Fibroblast of skin of abdomen (primary cell): Measurements from ENCODE around the gene FATE1. TPM values are rescaled to one million over a fixed set of nuclear protein-coding genes. Genes with fewer than 3 reads are reported as not detected.

Experiments used
- DNase-seq: peaks from one replicate; pipeline ENCODE4 v3.0.0-alpha.2; 2013
- polyA plus RNA-seq, 2 experiments: library from polyadenylated mRNA; unstranded; fragments of 120-200 nt; gene quantifications; one replicate each; pipeline ENCODE4 v1.2.1, GENCODE V29; 2013; ENCODE audit not compliant: insufficient read length in 2 of 2

Gene FATE1, protein sequence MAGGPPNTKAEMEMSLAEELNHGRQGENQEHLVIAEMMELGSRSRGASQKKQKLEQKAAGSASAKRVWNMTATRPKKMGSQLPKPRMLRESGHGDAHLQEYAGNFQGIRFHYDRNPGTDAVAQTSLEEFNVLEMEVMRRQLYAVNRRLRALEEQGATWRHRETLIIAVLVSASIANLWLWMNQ
- polyA plus RNA-seq (2013, experiment 1 of 2; ENCODE audit: insufficient read length) = not detected
- polyA plus RNA-seq (2013, experiment 2 of 2; ENCODE audit: insufficient read length) = not detected

DNA sequence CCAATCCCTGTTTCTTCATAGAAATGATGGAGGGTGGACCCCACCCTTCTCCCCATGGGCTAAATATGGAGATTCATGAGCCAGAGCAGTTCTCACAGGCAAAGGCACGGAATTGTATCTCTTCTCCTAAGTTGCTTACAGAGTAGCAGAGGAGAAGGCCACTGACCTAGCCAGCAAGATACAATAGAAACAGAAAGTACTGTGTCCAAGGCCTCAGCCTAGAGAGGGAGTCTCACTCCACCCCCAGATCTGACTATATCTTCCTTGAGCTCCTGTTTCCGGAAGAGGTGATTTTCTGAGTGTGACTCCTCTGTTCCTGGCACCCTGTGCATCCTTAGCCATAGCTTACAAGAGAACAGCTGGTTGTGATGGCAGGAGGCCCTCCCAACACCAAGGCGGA is at the start of gene FATE1:
Gene FATE1, plus strand, starts transcription at position 284 of the 400 bp plus-strand sequence. Its CDS starts 85 bp downstream, at position 369.
- no peak for DNase-seq

DNA sequence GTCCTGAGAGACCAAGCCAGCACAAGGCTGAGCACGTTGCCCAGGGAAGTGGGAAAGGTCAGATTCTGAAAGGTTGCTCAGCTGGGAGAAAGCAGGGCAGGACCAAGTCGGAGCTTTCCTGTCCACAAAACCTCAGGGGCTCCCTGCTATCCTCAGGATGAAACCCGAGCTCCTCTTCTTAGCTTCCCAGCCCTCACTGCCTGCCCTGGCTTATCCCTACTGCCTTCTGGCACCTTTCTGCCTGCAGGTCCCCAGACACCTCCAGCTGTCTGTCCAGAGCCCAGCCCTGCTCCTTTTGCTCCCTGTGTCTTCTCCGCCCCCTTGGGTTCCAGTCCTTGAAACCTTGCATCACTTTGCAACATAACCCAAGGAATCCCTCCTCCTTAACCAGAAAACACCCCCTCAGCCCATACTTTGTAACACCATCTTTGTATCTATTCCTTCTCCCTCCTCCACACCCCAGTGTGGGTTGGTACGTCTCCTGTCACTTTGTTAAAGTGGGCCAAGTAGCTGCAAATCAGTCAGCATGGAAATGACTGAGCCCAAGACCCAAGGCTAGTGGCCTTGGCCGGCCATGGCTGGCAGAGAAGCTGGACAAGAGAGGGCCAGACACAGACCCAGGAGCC is 40.6 kb upstream of the FATE1 start:
- no peak for DNase-seq

DNA sequence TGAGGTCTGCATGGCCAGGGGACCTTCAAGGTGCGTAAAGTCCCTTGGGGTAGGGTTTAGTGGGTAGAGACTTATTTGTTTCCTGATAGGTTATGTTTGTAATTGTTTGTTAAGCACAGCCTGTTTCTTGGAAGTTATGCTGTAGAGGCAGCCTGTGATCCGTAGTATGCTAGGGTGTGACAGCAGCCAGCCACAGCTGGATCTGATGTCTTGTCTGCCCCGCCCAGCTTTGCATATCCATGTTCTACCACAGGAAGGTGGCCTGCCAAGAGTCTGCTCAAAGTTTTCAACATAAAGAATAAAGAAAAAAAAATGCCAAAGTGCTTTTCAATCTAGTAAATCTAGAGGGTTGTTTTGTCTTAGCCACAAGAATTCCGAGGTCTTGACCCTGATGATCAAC is 39.6 kb upstream of the FATE1 start:
- no peak for DNase-seq

DNA sequence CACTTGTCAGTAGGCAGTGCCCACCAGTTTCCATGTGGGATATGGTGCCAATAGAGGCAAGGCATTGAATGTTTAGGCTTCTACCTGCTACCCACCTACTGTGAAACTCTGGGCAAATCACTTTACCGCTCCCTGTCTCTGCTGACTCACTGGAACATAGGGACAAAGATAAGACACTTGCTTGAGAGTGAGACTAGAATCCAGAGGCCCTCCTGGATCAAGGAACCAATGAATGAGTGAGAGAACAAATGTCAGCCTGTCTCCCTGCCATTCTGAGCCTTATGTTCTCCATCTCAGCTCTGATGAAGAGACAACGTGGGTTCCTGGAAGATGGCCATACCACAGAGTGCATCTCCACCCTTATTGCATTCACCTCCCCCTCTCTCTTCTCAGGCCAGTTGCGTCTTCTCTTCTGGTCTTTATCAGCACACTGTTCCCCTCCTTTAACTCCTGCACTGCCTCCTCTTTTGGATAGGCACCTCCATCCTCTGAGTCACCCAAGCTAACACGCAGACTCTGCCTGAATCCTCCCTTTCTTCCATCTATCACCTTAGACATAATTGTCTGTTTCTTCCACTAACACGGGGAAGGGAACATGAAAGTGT is 35.9 kb upstream of the FATE1 start:
- no peak for DNase-seq

DNA sequence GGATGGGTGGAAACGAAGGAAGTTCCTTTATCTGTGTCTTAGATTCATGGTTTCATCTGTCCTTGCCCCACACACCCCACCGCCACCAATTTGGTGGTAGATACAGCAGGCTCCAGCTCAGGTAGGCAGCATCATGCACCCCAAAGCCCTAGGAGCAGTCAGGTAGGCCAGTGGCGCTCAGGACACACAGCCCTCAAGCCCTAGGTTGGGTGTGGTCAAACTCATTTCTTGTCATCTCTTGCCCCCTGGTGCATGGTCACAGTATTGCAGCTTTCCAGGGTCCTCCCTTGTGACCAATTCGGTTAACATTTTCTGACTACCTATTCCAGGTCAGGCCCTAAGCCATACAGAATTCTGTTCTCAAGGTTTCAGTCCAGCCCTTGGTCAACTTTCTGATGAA is 35.0 kb upstream of the FATE1 start:
- no peak for DNase-seq

DNA sequence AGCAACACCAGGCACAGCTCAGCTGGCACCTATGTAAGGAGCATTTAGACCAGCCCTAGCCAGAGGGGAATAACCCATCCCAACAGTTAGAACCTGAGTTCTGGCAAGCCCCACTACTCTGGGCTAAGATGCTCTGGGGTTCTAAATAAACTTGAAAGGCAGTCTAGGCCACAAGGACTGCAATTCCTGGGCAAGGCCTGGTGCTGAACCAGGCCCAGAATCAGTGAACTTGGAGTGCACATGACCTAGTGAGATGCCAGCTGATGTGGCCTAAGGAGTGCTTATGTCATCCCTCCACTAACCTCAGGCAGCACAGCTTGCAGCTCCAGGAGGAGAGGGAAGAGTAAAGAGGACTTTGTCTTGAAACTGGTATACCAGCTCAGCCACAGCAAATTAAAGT is 28.2 kb upstream of the FATE1 start:
- DNase-seq = no peak

DNA sequence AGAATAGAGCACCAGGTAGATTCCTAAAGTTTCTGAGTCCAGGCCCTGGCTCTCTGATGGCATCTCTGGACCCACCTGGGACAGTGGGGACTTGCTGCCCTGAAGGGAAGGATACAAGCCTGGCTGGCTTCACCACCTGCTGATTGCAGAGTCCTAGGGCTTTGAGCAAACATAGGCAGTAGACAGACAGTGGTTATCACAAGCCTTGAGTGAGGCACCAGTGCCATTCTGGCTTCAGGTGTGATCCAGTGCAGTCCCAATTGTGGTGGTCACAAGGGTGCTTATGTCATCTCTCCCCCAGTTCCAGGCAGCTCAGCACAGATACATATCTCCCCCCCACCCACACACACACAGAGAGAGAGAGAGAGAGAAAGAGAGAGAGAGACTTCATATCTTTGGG is 27.1 kb upstream of the FATE1 start:
- no peak for DNase-seq

DNA sequence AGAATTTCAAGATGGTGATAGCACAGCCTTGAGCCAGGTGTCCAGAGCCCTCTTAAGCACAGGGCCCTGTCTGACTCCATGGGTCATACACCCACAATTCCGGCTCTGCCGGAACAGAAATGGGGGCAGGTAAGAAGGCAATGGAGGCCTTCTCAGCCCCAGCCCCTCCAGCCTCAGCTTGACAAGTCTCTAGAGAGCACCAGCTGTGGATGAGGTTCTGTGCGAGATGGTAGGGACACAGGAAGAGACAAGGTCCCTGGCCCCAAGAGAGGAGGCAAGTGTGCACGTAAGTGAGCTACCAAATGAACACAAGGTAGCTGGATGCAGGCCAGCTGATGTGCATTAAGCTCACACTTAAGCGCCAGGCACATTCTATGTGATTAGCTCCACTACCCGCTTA is 23.0 kb upstream of the FATE1 start:
- DNase-seq = no peak

DNA sequence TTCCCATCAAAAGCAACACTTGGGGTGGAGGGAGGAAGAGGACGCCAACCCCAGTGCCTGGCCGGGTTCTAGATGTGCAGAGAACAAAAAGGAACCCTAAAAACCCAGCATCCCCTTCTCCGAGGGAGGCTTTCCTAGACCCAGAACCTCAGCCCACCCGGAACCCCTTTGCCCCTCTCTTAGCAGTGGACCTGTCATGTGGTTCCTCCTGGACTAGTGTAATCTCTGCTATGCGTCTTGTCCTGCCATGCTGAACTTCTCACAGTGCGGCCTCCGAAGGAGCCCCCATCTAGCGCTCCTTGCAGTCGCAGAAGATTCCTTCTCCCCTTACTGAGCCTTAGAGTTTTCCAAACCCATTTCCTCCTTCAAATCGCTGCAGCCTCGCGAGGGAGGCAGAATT is 21.7 kb upstream of the FATE1 start:
- no peak for DNase-seq

DNA sequence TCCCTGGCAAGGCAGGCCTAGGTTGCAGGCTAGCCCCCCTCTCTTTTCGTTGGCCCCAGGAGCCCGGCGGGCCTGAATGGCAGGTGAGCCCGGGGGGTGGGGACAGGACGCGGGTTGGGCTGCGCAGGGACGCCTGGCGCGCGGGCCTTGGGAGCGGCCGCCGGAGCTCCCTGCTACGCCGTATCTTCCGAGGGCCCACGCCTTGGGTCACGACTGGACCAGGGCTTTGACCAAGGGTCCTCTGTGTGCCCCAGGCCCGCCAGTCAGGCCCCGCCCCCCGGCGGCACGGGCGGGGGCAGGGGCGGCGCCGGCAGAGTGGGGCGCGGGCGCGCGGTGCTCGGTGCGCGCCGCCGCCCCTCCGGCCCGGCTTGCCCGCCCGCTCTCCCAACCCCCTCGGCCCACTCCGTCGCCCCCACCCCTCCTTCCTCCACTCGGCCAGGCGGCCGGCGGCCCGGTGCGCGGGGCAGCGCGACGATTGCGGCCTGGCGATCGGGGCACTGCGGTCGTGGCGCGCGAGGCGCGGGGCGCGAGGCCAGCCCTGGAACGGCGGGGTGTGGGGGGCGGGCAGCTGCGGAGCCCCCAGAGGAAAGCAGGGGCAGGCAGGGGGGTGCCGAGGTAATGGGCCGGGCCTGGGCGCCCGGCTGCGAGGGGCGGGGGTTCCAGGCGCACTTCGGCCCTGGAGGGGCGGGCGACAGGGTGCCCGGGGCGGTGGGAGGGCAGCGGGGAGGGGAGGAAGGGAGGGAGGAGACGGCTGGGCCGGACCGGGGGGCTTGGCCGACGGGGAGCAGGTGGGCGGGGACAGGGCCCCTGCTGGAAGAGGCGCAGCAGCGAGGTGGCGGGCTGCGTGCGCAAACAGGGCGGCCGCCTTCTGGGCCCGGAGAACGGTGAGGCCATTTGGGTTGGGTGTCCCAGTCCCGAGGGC is 20.9 kb upstream of the FATE1 start, which contains the start of gene PRRG3:
Gene PRRG3, plus strand, starts transcription at position 798 of the 922 bp plus-strand sequence. CDS start 3,357 bp downstream, outside the sequence.
- DNase-seq = no peak

DNA sequence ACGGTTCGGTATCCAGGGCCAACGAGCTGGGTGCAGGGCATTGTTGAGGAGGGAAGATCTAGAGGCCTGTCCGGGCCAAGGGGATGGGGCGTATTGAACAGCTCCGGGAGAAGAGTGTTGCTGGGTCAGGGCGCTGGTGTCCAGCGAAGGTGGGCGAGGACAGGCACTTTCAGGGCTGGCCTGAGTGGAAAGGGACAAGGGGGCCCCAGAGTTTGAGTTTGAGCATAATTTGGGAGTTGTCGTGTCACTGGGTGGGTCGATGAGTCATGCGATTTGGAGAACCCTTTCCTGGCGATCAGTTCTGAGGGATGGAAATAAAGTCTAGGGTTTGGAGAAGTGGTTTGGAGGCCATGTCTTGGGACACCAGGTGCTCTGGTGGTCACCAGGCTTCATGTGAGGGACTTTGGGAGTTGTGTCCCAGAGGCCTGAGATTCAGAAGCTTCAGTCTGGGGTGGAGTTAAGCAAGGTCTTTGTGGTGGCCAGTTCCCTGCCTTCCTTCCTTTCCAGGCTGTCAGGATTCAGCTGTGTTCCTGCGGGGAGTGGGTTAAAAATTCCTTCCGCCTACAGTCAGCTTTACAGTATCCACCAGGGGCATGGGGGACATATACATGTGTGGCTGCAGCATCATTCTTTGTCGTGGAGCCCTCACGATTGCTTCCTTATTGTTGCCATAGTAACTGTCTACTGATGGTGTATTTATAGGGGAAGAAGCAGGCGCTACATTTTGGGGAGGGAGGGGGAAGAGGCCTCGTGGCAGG is 20.1 kb upstream of the FATE1 start:
- no peak for DNase-seq

DNA sequence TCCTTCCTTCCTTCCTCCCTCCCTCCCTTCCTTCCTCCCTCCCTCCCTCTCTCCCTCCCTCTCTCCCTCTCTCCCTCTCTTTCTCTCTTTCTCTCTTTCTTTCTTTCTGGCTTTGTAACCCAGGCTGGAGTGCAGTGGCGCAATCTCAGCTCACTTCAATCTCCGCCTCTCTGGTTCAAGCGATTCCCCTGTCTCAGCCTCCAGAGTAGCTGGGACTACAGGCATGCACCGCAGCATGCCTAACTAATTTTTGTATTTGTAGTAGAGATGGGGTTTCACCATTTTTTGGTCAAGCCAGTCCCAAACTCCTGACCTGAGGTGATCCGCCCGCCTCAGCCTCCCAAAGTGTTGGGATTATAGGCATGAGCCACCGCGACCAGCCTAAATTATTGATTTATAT is 18.8 kb upstream of the FATE1 start:
- DNase-seq = peak; percentile 10

DNA sequence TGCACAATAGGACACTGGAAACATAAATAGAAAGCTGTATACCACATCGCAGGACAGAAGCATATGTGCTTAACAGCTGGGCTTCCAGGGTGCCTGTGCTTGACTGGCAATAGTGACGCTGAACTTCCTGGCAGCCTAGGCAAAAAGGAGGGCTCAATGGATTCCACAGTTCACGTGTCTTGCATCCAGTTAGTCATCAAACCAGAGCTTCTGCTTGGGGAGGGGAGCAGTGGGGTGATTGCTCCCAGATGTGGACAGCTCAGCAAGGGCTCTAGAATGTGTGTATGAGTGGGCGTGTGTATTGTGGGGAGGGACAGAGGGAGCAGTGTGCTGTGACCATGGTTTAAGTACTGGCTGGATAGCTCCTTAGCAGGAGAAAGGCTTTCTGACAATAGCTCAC is 18.3 kb upstream of the FATE1 start:
- DNase-seq = peak; percentile 92

DNA sequence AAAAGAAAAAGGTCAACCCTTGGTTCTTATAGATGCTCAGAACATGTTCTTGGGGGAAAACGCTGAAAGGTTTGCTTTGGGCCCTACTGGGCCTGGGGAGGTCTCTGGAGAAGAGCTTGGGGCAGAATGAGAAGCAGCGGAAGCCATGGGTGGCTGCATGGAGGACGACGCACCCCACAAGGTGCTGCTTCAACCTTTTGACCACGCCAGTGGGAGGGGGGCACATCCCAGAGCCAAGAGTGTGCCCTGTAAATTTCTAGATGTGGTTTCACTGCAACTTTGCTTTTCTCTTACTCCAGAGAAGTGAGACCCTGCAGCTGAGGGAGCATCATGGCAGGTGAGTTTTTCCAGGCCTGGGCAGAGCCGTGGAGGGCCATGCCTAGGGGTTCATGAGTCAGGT is 17.4 kb upstream of the FATE1 start:
- DNase-seq = no peak

DNA sequence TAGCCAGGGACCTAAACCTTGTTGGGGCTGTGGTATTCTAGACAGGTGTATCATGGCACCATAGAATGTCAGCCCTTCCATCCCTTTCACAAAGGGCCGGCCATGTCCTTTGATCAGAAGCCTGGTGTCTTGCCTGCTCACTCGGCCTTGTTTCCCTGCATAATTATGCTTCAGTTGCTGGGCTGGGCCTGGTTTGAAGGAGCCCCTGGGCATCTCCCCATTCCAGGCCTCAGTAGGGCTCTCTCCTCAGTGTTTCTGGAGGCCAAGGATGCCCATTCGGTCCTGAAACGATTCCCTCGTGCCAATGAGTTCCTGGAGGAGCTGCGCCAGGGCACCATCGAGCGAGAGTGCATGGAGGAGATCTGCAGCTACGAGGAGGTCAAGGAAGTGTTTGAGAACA is 16.1 kb upstream of the FATE1 start:
- DNase-seq = no peak

DNA sequence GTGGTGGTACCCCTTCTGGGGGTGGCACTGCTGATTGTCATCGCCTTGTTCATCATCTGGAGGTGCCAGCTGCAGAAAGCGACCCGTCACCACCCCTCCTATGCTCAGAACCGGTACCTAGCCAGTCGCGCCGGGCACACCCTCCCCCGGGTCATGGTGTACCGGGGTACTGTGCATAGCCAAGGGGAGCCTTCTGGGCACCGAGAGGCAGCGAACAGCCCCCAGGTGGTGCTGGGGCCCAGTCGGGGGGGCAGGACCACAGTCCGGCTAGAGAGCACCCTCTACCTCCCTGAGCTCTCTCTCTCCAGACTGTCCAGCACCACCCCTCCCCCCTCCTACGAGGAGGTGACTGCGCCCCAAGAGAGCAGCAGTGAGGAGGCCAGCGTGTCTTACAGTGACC is 15.3 kb upstream of the FATE1 start:
- DNase-seq = no peak

DNA sequence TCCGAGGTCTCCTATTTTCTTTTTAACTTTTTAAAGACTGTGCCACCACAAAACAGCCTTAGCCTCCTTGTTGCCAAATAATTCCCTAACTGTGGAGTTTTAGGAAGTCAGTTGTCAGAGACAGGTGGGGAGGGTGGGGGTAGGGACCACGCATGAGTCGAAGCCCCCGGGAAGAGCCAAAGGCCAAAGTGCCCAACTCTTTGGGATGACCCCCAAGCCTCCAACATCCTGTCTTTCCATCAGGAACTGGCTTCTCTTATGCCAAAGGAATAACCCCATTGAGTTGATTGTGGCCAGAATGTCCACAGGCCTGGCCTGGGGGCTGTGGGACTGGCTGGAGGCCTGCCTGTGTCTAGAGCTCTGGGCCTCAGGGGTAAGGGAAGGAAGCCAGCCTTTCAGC is 14.8 kb upstream of the FATE1 start:
- DNase-seq = no peak

DNA sequence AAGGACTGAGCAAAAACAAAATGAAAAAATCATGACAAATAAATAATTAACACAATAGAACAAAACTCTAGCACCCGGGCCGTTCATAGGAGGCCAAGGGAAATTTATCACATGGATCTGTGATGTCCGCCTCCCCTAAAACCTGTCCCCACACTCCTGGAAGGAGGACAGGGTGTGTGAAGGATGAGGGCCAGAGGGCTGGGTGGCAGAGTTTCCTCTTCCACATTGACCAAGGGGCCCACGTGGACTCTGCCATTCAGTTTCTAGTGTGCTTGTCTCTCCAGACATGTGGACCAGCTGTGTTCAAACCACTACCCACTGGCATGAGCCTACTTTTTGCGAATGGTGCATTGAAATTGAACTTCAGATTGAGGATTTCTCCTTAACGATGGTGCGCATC is 14.3 kb upstream of the FATE1 start:
- DNase-seq = no peak

DNA sequence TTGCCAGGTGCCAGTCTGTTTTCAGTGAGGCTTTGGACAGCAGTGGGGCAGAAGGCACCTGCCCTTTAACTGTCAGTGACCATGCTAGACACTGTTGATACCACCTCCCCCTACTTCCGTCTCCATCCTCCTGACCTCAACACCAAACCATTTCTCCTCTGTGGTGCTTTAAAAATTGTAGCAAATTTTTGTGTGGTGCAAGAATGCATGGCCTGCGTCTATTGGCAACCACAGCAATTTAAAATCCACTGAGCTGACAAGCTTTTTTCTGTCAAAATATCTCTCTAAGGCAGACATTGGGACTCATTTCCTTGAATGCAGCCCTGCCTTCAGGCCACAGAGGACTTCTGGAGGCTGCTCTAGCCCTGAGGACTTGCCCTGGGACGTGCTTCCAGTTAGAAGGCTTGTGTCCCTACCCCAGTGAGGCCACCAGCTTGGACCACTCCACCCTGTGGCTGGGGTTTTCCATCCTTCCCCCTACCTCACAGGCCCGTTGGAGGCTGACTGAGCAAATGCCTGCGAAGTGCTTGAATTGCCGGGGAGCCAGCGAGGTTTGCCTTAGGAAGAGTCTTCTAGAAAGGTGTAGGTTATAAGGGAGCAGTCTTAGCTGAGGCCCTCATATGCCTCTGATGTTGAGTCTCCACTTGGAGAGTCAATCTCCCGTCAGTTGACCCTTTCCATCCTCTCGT is 13.7 kb upstream of the FATE1 start:
- peak; percentile 43 for DNase-seq

DNA sequence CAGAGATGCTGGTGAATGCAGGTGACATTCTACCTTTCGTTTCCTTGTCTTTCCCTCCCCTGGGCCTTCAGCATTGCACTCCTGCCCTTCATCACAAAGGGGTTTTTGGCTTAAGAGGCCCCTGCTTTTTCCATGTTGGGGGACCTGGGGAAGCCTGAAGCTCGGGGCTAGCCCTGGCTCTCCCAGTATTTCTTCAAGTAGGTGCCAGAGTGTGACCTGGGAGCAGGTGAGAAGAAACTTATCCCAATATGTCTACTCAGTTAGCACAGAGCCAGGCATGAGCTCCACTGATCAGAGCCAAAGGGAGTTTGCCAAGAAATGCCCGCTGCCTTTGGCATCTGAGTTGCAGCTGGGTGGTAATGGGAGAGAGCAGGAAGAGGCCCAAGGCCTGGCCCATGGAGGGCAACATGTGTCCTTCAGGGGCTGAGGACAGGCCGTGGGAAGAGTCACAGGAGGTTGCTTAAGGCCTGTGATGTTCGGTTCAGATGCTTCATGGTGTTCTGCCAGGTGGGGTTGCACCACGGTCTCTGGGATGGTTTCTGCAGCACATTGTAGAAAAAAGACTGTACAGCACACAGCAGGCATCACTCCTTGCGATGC is 13.0 kb upstream of the FATE1 start:
- no peak for DNase-seq

DNA sequence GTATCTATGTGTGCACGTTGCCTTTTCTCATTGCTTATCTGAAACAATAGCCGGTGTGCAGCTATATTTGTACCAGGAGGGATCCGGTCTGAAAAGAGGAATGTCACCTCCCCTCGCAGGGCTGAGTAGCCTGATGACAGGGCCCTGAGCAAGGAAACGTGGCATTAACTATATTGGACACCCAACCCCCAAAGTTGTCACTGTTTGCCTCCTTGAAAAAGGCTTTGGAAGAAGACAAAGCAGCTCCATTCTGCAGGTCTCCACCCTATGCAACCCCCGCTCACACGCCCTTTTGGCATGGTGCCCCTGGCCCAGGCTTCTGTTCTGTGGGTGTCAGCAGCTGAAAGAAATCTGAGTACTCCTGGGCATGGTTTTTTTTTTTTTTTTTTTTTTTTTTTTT is 12.3 kb upstream of the FATE1 start:
- DNase-seq = peak; percentile 31
